ELR (cell line): ENCODE measurements around the gene CCSER2.
A peak's percentile ranks its signal among the peaks of the same experiment; 100 is the strongest.
"Not testable (repeated sequence)": the region's sequence is repeated elsewhere in the genome, so short reads cannot be mapped to it uniquely, and the experiment has no call there.

ENCODE experiments used
- DNase-seq: peaks from one replicate; pipeline ENCODE4 v3.0.0-alpha.2; 2015; ENCODE audit warnings: low read depth

CCSER2 gene

GRCh38 chr10:84453303-84453702, 124.9 kb downstream of the CCSER2 start:
- no peak for DNase-seq

GRCh38 chr10:84456126-84456525, 127.7 kb downstream of the CCSER2 start:
- no peak for DNase-seq

GRCh38 chr10:84460520-84460919, 132.1 kb downstream of the CCSER2 start:
- DNase-seq: no peak

GRCh38 chr10:84469470-84469869, 141.1 kb downstream of the CCSER2 start:
- DNase-seq: peak; percentile 10

- DNase-seq: no peak
Measured at GRCh38 chr10:84473136-84473535, 144.7 kb downstream of the CCSER2 start.

- DNase-seq: no peak
Measured at GRCh38 chr10:84477398-84478128, 149.2 kb downstream of the CCSER2 start.

GRCh38 chr10:84478151-84478550, 149.8 kb downstream of the CCSER2 start:
- DNase-seq: peak; percentile 33

GRCh38 chr10:84478679-84479078, 150.3 kb downstream of the CCSER2 start:
- no peak for DNase-seq

- no peak for DNase-seq
Measured at GRCh38 chr10:84484541-84484940, 156.2 kb downstream of the CCSER2 start.

GRCh38 chr10:84493361-84493760, 165.0 kb downstream of the CCSER2 start:
- no peak for DNase-seq

GRCh38 chr10:84493951-84494848, 165.8 kb downstream of the CCSER2 start:
- DNase-seq: peak; percentile 84

- DNase-seq: no peak
Measured at GRCh38 chr10:84494849-84495180, 166.4 kb downstream of the CCSER2 start.

- no peak for DNase-seq
Measured at GRCh38 chr10:84497978-84498377, 169.6 kb downstream of the CCSER2 start.

- not testable (repeated sequence) for DNase-seq
Measured at GRCh38 chr10:84499039-84499438, 170.7 kb downstream of the CCSER2 start.

GRCh38 chr10:84499846-84500245, 171.5 kb downstream of the CCSER2 start:
- DNase-seq: no peak

- DNase-seq: peak; percentile 57
Measured at GRCh38 chr10:84510121-84510520, 181.7 kb downstream of the CCSER2 start.

GRCh38 chr10:84511106-84511505, 182.7 kb downstream of the CCSER2 start:
- DNase-seq: no peak

- DNase-seq: no peak
Measured at GRCh38 chr10:84511709-84512285, 183.4 kb downstream of the CCSER2 start.

- no peak for DNase-seq
Measured at GRCh38 chr10:84517554-84517953, 189.2 kb downstream of the CCSER2 start.

GRCh38 chr10:84519235-84519634, 190.8 kb downstream of the CCSER2 start:
- DNase-seq: no peak

- DNase-seq: no peak
Measured at GRCh38 chr10:84521013-84521412, 192.6 kb downstream of the CCSER2 start.

GRCh38 chr10:84521468-84521867, 193.1 kb downstream of the CCSER2 start:
- DNase-seq: no peak
